ENCODE measurements around the gene CAB39L. TPM values are rescaled to one million over a fixed set of nuclear protein-coding genes. Genes with fewer than 3 reads are reported as not detected.
"Not testable (repeated sequence)": the region's sequence is repeated elsewhere in the genome, so short reads cannot be mapped to it uniquely, and the experiment has no call there.

Gene CAB39L
- total and polyA plus RNA-seq, 2 donors from 2014 or later = 11.0 to 16.0 TPM

DNA sequence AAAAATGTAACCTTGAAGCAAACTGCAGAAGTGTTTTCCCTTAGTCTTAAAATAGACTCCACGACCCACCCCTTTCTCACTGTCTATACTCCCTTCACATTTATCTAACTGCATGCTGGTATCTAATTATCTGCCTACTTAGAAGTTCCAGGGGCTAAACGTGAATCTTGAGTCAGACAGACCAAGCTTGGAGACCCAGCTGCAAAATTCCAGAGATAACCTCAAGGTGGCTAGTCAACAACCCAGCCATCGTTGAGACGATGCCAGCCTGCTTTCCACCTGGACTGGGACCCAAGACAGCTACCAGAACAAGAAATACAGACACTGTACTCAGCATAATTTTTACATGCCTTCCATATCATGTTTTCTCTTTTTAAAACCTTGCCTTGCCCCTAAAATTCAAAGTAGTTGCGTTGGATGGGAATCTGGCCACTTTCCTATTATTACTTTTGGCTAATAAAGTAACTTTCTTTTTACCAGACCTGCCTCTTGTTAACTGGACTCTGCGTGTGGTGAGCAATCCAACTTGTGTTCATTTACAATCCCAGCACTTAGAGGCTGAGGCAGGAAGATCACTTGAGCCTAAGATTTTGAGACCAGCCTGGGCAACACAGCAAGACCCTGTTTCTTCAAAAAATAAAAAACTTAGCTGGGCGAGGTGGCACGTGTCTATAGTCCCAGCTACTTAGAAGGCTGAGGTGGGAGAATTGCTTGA is 113.9 kb downstream of the CAB39L start:
- no peak for DNase-seq
- H3K9me3 ChIP-seq (ENCODE audit: control insufficient read depth in 2 of 3, insufficient read depth in 1 of 3, low read length in 3 of 3) = no peaks in the 10 kb centered on the region
- no peaks in the 10 kb centered on the region for H3K27me3 ChIP-seq (ENCODE audit: control insufficient read depth, insufficient read depth, low read length)
- no peak for FAIRE-seq
- no peak overlapping the region for H3K4me3 ChIP-seq (ENCODE audit: low read length in 3 of 3)
- TF ChIP-seq, protein P1, sequence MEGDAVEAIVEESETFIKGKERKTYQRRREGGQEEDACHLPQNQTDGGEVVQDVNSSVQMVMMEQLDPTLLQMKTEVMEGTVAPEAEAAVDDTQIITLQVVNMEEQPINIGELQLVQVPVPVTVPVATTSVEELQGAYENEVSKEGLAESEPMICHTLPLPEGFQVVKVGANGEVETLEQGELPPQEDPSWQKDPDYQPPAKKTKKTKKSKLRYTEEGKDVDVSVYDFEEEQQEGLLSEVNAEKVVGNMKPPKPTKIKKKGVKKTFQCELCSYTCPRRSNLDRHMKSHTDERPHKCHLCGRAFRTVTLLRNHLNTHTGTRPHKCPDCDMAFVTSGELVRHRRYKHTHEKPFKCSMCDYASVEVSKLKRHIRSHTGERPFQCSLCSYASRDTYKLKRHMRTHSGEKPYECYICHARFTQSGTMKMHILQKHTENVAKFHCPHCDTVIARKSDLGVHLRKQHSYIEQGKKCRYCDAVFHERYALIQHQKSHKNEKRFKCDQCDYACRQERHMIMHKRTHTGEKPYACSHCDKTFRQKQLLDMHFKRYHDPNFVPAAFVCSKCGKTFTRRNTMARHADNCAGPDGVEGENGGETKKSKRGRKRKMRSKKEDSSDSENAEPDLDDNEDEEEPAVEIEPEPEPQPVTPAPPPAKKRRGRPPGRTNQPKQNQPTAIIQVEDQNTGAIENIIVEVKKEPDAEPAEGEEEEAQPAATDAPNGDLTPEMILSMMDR (IDR thresholded peaks at IDR 0.05; ENCODE audit: borderline replicate concordance, extremely low read depth, insufficient read depth) = no peak
- no peak overlapping the region for H3K9ac ChIP-seq (ENCODE audit: low read length in 3 of 3)
- no peaks in the 10 kb centered on the region for H3K36me3 ChIP-seq (ENCODE audit: control insufficient read depth in 2 of 3, insufficient read depth in 3 of 3, low read length in 3 of 3)
- intact Hi-C loops (cut with DNase I) = no loop called here
- no peak overlapping the region for H3K27ac ChIP-seq (ENCODE audit: low read depth in 2 of 2, low read length in 2 of 2)
- H3K4me1 ChIP-seq (ENCODE audit: control insufficient read depth in 2 of 3, insufficient read depth in 2 of 3, low read depth in 1 of 3, low read length in 3 of 3) = no peaks in the 10 kb centered on the region

DNA sequence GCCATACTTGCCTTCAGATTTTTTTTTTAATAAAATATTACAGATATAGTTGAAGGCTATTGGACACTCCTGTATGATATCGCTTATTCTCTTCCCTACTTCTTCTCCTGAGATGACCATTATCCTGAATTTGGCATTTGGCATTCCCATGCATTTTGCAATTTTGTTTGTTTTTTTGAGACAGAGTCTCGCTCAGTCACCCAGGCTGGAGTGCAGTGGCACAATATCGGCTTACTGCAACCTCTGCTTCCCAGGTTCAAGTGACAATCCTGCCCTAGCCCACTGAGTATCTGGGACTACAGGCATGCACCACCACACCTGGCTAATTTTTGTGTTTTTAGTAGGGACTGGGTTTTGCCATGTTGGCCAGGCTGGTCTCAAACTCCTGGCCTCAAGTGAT is 116.7 kb downstream of the CAB39L start:
- DNase-seq; H3K9ac ChIP-seq (ENCODE audit: low read length in 3 of 3); FAIRE-seq; H3K4me3 ChIP-seq (ENCODE audit: low read length in 3 of 3); H3K27me3 ChIP-seq (ENCODE audit: control insufficient read depth, insufficient read depth, low read length); intact Hi-C loops (cut with DNase I); H3K4me1 ChIP-seq (ENCODE audit: control insufficient read depth in 2 of 3, insufficient read depth in 2 of 3, low read depth in 1 of 3, low read length in 3 of 3); H3K36me3 ChIP-seq (ENCODE audit: control insufficient read depth in 2 of 3, insufficient read depth in 3 of 3, low read length in 3 of 3); H3K27ac ChIP-seq (ENCODE audit: low read depth in 2 of 2, low read length in 2 of 2); H3K9me3 ChIP-seq (ENCODE audit: control insufficient read depth in 2 of 3, insufficient read depth in 1 of 3, low read length in 3 of 3): not testable (repeated sequence)

- Histone ChIP-seq H3K27ac (ENCODE audit: low read depth in 2 of 2, low read length in 2 of 2) (no peak overlapping the region), H3K4me1 (ENCODE audit: control insufficient read depth in 2 of 3, insufficient read depth in 2 of 3, low read depth in 1 of 3, low read length in 3 of 3) (no peaks in the 10 kb centered on the region), H3K36me3 (ENCODE audit: control insufficient read depth in 2 of 3, insufficient read depth in 3 of 3, low read length in 3 of 3) (no peaks in the 10 kb centered on the region), H3K27me3 (ENCODE audit: control insufficient read depth, insufficient read depth, low read length) (no peaks in the 10 kb centered on the region), H3K9ac (ENCODE audit: low read length in 3 of 3) (no peak overlapping the region), H3K4me3 (ENCODE audit: low read length in 3 of 3) (no peak overlapping the region), H3K9me3 (ENCODE audit: control insufficient read depth in 2 of 3, insufficient read depth in 1 of 3, low read length in 3 of 3) (no peaks in the 10 kb centered on the region)
- FAIRE-seq (no peak), DNase-seq (no peak)
- intact Hi-C loops (cut with DNase I) = no loop called here
- TF ChIP-seq, protein P1 (IDR thresholded peaks at IDR 0.05; ENCODE audit: borderline replicate concordance, extremely low read depth, insufficient read depth) = no peak
Observed at GRCh38 chr13:49326222-49326917, 117.5 kb downstream of the CAB39L start.

DNA sequence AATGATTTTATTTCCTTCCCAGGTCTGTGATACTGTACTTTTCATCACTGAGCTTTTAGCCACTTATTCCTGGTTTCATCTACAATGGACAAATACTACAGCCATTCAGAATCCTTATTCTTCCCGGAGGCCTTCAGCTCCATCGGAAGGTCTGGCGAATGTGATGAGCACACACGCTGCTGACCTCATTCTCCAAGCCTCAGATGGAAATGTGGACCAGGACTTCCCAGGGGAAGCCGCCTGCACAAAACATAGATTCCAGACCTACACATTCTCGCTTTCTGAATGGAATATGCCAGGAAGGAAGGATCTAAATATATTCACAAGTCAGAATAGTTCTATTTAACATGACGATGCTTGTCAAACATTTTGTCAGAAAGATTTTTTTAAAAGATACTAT is 120.5 kb downstream of the CAB39L start:
- H3K36me3 ChIP-seq (ENCODE audit: control insufficient read depth in 2 of 3, insufficient read depth in 3 of 3, low read length in 3 of 3) = no peaks in the 10 kb centered on the region
- H3K9me3 ChIP-seq (ENCODE audit: control insufficient read depth in 2 of 3, insufficient read depth in 1 of 3, low read length in 3 of 3) = no peaks in the 10 kb centered on the region
- FAIRE-seq (no peak), DNase-seq (no peak)
- TF ChIP-seq, protein P1 (IDR thresholded peaks at IDR 0.05; ENCODE audit: borderline replicate concordance, extremely low read depth, insufficient read depth) = no peak
- no peaks in the 10 kb centered on the region for H3K4me1 ChIP-seq (ENCODE audit: control insufficient read depth in 2 of 3, insufficient read depth in 2 of 3, low read depth in 1 of 3, low read length in 3 of 3)
- no peak overlapping the region for H3K4me3 ChIP-seq (ENCODE audit: low read length in 3 of 3)
- no peaks in the 10 kb centered on the region for H3K27me3 ChIP-seq (ENCODE audit: control insufficient read depth, insufficient read depth, low read length)
- intact Hi-C loops (cut with DNase I) = no loop called here
- H3K27ac ChIP-seq (ENCODE audit: low read depth in 2 of 2, low read length in 2 of 2) = no peak overlapping the region
- no peak overlapping the region for H3K9ac ChIP-seq (ENCODE audit: low read length in 3 of 3)
